Subcutaneous abdominal adipose tissue (tissue), 5 donors: ENCODE data around the gene SPN.

Experiments
- H3K27ac ChIP-seq: one replicate; pipeline ENCODE4 v1.7.0; 2013; ENCODE audit warnings: low read depth, mild to moderate bottlenecking, inconsistent platforms, low read length, moderate library complexity
- H3K27me3 ChIP-seq, 5 donors: one replicate each; pipeline ENCODE4 v1.7.0; 2013; ENCODE audit warnings: low read length in 5 of 5, inconsistent platforms in 1 of 5; ENCODE audit not compliant: control insufficient read depth in 5 of 5, insufficient read depth in 4 of 5
- H3K36me3 ChIP-seq, 5 donors: one replicate each; pipeline ENCODE4 v1.7.0; 2013; ENCODE audit warnings: low read length in 5 of 5; ENCODE audit not compliant: control insufficient read depth in 5 of 5, insufficient read depth in 5 of 5
- H3K4me1 ChIP-seq, 5 donors: one replicate each; pipeline ENCODE4 v1.7.0; 2013; ENCODE audit warnings: low read length in 5 of 5, mild to moderate bottlenecking in 3 of 5, moderate library complexity in 1 of 5; ENCODE audit not compliant: control insufficient read depth in 5 of 5, insufficient read depth in 5 of 5
- H3K4me3 ChIP-seq, 5 donors: one replicate each; pipeline ENCODE4 v1.7.0; 2013; ENCODE audit warnings: low read length in 5 of 5, low read depth in 1 of 5
- H3K9ac ChIP-seq, 5 donors: one replicate each; pipeline ENCODE4 v1.7.0; 2013; ENCODE audit warnings: low read length in 5 of 5, mild to moderate bottlenecking in 4 of 5, moderate library complexity in 3 of 5
- H3K9me3 ChIP-seq, 5 donors: one replicate each; pipeline ENCODE4 v1.7.0; 2013; ENCODE audit warnings: low read length in 5 of 5; ENCODE audit not compliant: control insufficient read depth in 5 of 5
- donor health status: healthy.
- donor health status: healthy.
- donor health status: healthy.
- donor health status: healthy.
- donor health status: healthy.

The SPN gene

DNA sequence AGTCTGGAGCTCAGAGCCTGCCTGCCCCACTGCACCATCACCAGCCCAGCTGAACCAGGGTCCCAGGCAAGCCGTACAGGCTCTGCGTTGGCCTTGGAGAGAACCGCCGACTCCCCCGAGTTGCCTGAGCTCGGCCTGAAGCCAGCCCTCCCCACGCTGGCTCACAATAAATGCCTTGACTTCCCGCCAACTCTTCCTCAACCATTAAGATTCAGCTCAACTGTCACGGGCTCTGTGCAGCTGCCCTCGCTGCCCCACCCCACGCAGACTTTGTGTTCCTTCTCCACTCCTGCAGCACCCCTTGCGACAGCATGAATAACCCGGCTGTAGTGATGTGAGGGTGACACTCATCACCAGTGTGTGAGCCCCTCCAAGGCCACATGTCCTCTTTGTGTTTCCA lies 11.1 kb downstream of the SPN start:
- peaks cover 0 to 13% (median 11%) of the 10 kb centered on the region in 5 donors for H3K4me1 ChIP-seq
- no peaks in the 10 kb centered on the region for H3K9me3 ChIP-seq
- no peaks in the 10 kb centered on the region for H3K36me3 ChIP-seq
- H3K27ac ChIP-seq = no peak overlapping the region
- no peak overlapping the region for H3K4me3 ChIP-seq
- H3K27me3 ChIP-seq = no peaks in the 10 kb centered on the region
- H3K9ac ChIP-seq = no peak overlapping the region

DNA sequence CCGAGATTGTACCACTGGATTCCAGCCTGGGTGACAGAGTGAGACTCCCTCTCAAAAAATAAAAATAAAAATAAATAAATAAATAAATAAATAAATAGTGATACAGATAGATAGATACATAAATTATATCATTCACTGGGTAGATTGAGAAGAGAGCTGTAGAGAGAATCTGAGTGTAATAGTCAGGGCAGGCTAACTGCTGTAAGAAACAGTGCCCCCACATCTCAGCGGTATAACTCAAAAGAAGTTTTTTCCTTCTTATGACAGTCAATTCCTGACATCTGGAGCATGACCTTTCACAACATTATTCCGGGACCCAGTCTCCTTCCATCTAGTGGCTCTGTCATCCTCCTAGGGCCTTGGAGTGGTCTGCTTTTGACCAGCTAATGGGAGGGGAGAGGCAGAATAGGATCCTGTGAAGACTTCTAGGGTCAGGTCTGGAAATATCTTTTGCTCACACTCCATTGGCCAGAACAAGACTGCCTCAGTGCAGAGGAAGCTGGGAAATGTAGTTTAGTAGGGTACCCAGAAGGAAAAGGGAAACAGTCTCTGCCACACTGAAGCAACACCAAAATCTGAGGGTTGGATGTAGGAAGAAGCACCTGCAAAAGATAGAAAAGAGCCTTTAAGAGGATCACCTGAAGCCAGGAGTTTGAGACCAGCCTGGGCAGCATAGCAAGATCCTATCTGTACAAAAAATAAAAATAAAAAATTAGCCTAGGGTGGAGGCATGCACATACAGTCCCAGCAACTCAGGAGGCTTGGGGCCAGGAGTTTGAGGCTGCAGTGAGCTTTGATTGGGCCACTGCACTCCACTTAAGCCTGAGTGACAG lies 13.0 kb downstream of the SPN start:
- Histone ChIP-seq H3K9ac (no peak overlapping the region), H3K9me3 (no peaks in the 10 kb centered on the region), H3K27me3 (no peaks in the 10 kb centered on the region), H3K27ac (no peak overlapping the region), H3K36me3 (no peaks in the 10 kb centered on the region), H3K4me3 (no peak overlapping the region), H3K4me1 (peaks cover 0 to 19% (median 16%) of the 10 kb centered on the region in 5 donors)

GRCh38 chr16:29676989-29677785 lies 14.1 kb downstream of the SPN start:
- no peaks in the 10 kb centered on the region for H3K27me3 ChIP-seq
- no peaks in the 10 kb centered on the region for H3K9me3 ChIP-seq
- H3K36me3 ChIP-seq = no peaks in the 10 kb centered on the region
- H3K9ac ChIP-seq = no peak overlapping the region
- H3K4me1 ChIP-seq = peaks cover 0 to 19% (median 16%) of the 10 kb centered on the region in 5 donors
- H3K4me3 ChIP-seq = no peak overlapping the region
- no peak overlapping the region for H3K27ac ChIP-seq

DNA sequence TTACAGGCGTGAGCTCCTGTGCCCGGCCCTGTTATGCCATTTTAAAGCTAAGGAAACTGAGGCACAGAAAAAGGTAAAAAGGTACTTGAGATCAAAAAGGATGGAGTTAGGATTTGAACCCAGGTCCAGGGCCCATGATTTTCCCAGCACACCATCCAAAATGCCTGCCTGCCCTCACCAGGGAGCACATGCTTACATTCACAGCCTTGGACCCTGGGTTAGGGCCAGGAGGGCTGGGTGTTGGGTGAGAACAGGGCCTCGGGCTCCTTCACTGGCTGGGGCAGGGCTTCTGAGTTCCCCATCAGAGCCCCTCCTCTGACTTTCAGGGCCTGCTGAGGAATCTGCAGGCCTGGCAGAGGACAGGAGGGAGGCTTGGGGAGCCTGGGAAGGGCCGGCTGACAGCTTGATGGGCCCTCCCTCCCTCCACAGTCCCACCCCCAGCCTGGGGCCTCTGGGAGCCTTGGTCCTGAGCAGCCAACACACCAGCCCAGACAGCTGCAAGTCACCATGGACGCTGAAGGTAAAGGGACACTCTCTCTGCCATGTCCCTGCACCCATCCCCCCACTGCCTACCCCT lies 15.7 kb downstream of the SPN start, which contains the start of gene QPRT:
TSS of gene QPRT (plus strand) at position 490 of the 577 bp plus-strand sequence. CDS start at position 508, 18 bp downstream.
- Histone ChIP-seq H3K9ac (peak within 1 kb of the TSS in 2 of 5 donors; percentile 21 to 41), H3K27me3 (no peaks in the 10 kb centered on the region), H3K4me1 (peaks cover 0 to 19% (median 16%) of the 10 kb centered on the region in 5 donors), H3K9me3 (no peaks in the 10 kb centered on the region), H3K27ac (no peak within 1 kb of the TSS), H3K4me3 (peak within 1 kb of the TSS; percentile 3 to 55 (median 47)), H3K36me3 (no peaks in the 10 kb centered on the region)

DNA sequence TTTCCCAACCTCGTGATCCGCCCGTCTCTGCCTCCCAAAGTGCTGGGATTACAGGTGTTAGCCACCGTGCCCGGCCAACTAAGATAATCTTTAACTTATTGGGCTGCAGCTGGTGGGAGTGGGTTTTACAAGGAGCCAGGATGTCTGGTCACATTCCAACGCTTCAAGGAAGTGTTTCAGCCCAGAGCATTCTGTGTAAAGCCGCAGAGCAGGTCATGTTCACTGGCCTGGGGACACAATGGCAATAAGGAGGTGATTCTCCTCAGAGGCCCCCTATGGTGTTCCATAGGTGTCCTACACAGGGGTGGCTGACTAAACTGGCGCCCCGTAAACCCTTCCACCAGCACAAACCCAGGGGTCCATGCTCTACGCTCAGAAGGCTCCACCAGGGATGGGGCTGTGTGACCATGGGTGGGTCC lies 17.1 kb downstream of the SPN start:
- Histone ChIP-seq H3K4me1 (peaks cover 0 to 13% (median 11%) of the 10 kb centered on the region in 5 donors), H3K4me3 (no peak overlapping the region), H3K27ac (no peak overlapping the region), H3K9ac (no peak overlapping the region), H3K9me3 (no peaks in the 10 kb centered on the region), H3K36me3 (no peaks in the 10 kb centered on the region), H3K27me3 (no peaks in the 10 kb centered on the region)

GRCh38 chr16:29683543-29684090 lies 20.6 kb downstream of the SPN start:
- Histone ChIP-seq H3K9me3 (no peaks in the 10 kb centered on the region), H3K27me3 (no peaks in the 10 kb centered on the region), H3K4me3 (no peak overlapping the region), H3K36me3 (no peaks in the 10 kb centered on the region), H3K9ac (no peak overlapping the region), H3K4me1 (peaks cover 0 to 12% (median 11%) of the 10 kb centered on the region in 5 donors), H3K27ac (no peak overlapping the region)

GRCh38 chr16:29684679-29685078 lies 21.6 kb downstream of the SPN start:
- Histone ChIP-seq H3K9me3 (no peaks in the 10 kb centered on the region), H3K9ac (no peak overlapping the region), H3K4me1 (peaks cover 0 to 2% (median under 1%) of the 10 kb centered on the region in 5 donors), H3K4me3 (no peak overlapping the region), H3K36me3 (no peaks in the 10 kb centered on the region), H3K27ac (no peak overlapping the region), H3K27me3 (no peaks in the 10 kb centered on the region)

DNA sequence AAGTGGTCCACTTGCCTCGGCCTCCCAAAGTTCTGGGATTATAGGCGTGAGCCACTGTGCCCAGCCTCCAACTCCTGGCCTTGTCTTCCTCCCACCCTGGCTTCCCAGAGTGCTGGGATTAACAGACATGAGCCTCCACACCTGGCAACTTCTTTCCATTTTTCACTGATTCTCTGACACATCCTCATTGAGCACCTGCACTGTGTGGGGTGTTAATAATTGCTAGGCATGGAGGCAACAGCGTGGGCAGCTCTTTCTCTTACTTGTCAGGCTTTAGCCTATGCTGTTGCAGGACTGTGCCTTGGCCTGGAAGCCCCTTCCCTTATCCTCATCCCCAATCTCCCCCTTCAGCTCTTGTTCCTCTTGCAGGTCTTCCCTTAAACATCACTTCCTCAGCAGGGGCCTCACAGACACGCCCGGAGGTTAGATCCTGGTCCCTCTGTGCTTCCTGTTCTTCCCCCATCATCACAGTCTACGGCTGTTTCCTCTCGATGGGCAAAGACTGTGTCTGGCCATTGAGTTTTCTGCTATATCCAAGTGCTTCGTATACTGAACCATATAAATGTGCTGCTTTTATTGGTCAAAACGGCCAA lies 23.8 kb downstream of the SPN start:
- Histone ChIP-seq H3K36me3 (no peaks in the 10 kb centered on the region), H3K27me3 (no peaks in the 10 kb centered on the region), H3K4me3 (no peak overlapping the region), H3K27ac (no peak overlapping the region), H3K9ac (no peak overlapping the region), H3K9me3 (no peaks in the 10 kb centered on the region), H3K4me1 (peaks cover 0 to 5% (median 0%) of the 10 kb centered on the region in 5 donors)

DNA sequence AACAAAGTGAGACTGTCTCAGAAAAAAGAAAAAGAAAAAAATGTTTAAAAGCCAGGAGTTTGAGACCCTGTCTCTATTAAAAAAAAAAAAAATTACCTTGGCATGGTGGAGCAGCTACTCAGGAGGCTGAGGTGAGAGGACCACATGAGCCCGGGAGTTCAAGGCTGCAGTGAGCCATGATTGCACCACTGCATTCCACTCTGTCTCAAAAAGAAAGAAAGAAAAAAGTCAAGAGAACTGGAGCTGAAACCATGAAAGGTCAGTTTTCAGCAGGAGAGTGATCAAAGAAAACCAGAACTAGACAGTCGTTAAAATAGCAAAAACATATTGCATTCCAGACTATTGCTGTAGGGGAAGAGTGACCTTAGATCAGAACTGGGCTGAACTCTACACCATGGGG lies 24.7 kb downstream of the SPN start:
- H3K4me1 ChIP-seq = peaks cover 0 to 5% (median 0%) of the 10 kb centered on the region in 5 donors

More for the DNA sequence above, 24.7 kb downstream of the SPN start:
- no peaks in the 10 kb centered on the region for H3K36me3 ChIP-seq
- H3K4me3 ChIP-seq = no peak overlapping the region
- H3K9ac ChIP-seq = no peak overlapping the region
- H3K27me3 ChIP-seq = no peaks in the 10 kb centered on the region
- H3K9me3 ChIP-seq = no peaks in the 10 kb centered on the region
- no peak overlapping the region for H3K27ac ChIP-seq
